IMR-90 (cell line): ENCODE measurements around the gene GLDC. TPM values are rescaled to one million over a fixed set of nuclear protein-coding genes. Genes with fewer than 3 reads are reported as not detected.

Experiments used
- ATAC-seq: fragments of 200-7000 bp; cut with Tn5 transposase; 2 replicates; pipeline ENCODE4 v1.9.1; 2020; ENCODE audit warnings: low read depth, mild to moderate bottlenecking, moderate library complexity
- BruUV-seq: library from RNA; stranded (reverse); fragments of 400-500 nt; replicated peaks from 2 replicates; lab custom pipeline; 2021; lab: Mats Ljungman, UMichigan
- CTCF ChIA-PET: fragments of 300-600 bp; formaldehyde crosslinking; extraction: SDS; loops from one replicate; lab custom pipeline; 2021; ENCODE audit warnings: antibody characterized with exemption; lab: Yijun Ruan, JAX
- POLR2A ChIA-PET: fragments of 300-600 bp; sonication (Branson Sonifier 250); formaldehyde crosslinking; loops from one replicate; lab custom pipeline; 2022; ENCODE audit warnings: antibody characterized with exemption; ENCODE audit not compliant: unreplicated experiment; lab: Charles Lee
- DNase-seq: peaks from one replicate; pipeline ENCODE4 v3.0.0; 2013
- H2AFZ ChIP-seq: replicated peaks from 2 replicates; pipeline ENCODE3; 2013; ENCODE audit warnings: low read length, mild to moderate bottlenecking; ENCODE audit not compliant: poor library complexity
- H2AK5ac ChIP-seq: 2 replicates; pipeline ENCODE4 v1.6.1; 2013; ENCODE audit warnings: low read depth, low read length, inconsistent platforms
- H2AK9ac ChIP-seq: replicated peaks from 2 replicates; pipeline ENCODE3; 2013; ENCODE audit warnings: mild to moderate bottlenecking, low read depth, low read length, moderate library complexity; ENCODE audit not compliant: poor library complexity
- H2BK120ac ChIP-seq: 2 replicates; pipeline ENCODE4 v1.6.1; 2013; ENCODE audit warnings: low read depth, low read length, inconsistent platforms
- H2BK15ac ChIP-seq: 3 replicates; pipeline ENCODE4 v1.6.1; 2013; ENCODE audit warnings: low read depth, low read length, inconsistent platforms
- H2BK20ac ChIP-seq: 2 replicates; pipeline ENCODE4 v1.6.1; 2013; ENCODE audit warnings: low read depth, mild to moderate bottlenecking, inconsistent platforms, low read length, moderate library complexity
- H2BK5ac ChIP-seq: 2 replicates; pipeline ENCODE4 v1.6.1; 2013; ENCODE audit warnings: mild to moderate bottlenecking, low read depth, low read length, inconsistent platforms; ENCODE audit not compliant: poor library complexity, severe bottlenecking
- H3K14ac ChIP-seq: replicated peaks from 2 replicates; pipeline ENCODE4 v1.6.1; 2013; ENCODE audit warnings: low read depth, low read length, inconsistent platforms
- H3K18ac ChIP-seq: 2 replicates; pipeline ENCODE4 v1.6.1; 2013; ENCODE audit warnings: low read depth, low read length, control low read depth
- H3K23ac ChIP-seq: 2 replicates; pipeline ENCODE4 v1.6.1; 2013; ENCODE audit warnings: low read depth, low read length, inconsistent platforms
- H3K27ac ChIP-seq: 2 replicates; pipeline ENCODE4 v1.5.1; 2013; ENCODE audit warnings: mild to moderate bottlenecking, control low read depth, low read length; ENCODE audit not compliant: insufficient read depth
- H3K27me3 ChIP-seq: 2 replicates; pipeline ENCODE4 v1.6.1; 2013; ENCODE audit warnings: low read length; ENCODE audit not compliant: control insufficient read depth, insufficient read depth
- H3K36me3 ChIP-seq: 2 replicates; pipeline ENCODE4 v1.6.1; 2013; ENCODE audit warnings: low read length, mixed read lengths; ENCODE audit not compliant: control insufficient read depth, insufficient read depth
- H3K4ac ChIP-seq: 2 replicates; pipeline ENCODE4 v1.6.1; 2013; ENCODE audit warnings: low read depth, low read length, inconsistent platforms
- H3K4me1 ChIP-seq: 2 replicates; pipeline ENCODE4 v1.6.1; 2013; ENCODE audit warnings: low read length, mixed read lengths; ENCODE audit not compliant: control insufficient read depth, insufficient read depth
- H3K4me2 ChIP-seq: 2 replicates; pipeline ENCODE4 v1.6.1; 2013; ENCODE audit warnings: low read depth, mild to moderate bottlenecking, control low read depth, low read length, moderate library complexity
- H3K4me3 ChIP-seq: 2 replicates; pipeline ENCODE4 v1.5.1; 2013; ENCODE audit warnings: low read depth, mild to moderate bottlenecking, control low read depth, low read length, moderate library complexity; ENCODE audit not compliant: insufficient read depth
- H3K56ac ChIP-seq: 2 replicates; pipeline ENCODE4 v1.6.1; 2013; ENCODE audit warnings: low read length, inconsistent platforms; ENCODE audit not compliant: insufficient read depth; ENCODE audit errors: extremely low read depth
- H3K79me1 ChIP-seq, 2 experiments: 2 replicates each; pipeline ENCODE4 v1.6.1; 2013; ENCODE audit warnings: low read length in 2 of 2, inconsistent platforms in 1 of 2, low read depth in 1 of 2
- H3K9ac ChIP-seq: 2 replicates; pipeline ENCODE4 v1.6.1; 2013; ENCODE audit warnings: low read depth, low read length, control low read depth
- H3K9me1 ChIP-seq: 2 replicates; pipeline ENCODE4 v1.6.1; 2013; ENCODE audit warnings: low read length, inconsistent platforms; ENCODE audit not compliant: insufficient read depth
- H3K9me3 ChIP-seq: 2 replicates; pipeline ENCODE4 v1.6.1; 2013; ENCODE audit warnings: low read length; ENCODE audit not compliant: control insufficient read depth, insufficient read depth
- H4K20me1 ChIP-seq: 2 replicates; pipeline ENCODE4 v1.6.1; 2013; ENCODE audit warnings: low read length, inconsistent platforms; ENCODE audit not compliant: insufficient read depth
- H4K5ac ChIP-seq: 2 replicates; pipeline ENCODE4 v1.6.1; 2013; ENCODE audit warnings: mild to moderate bottlenecking, low read depth, low read length, control low read depth
- H4K8ac ChIP-seq, 2 experiments: 2 replicates each; pipeline ENCODE4 v1.6.1; 2013; ENCODE audit warnings: low read depth in 2 of 2, low read length in 2 of 2, control low read depth in 1 of 2, inconsistent platforms in 1 of 2
- H4K91ac ChIP-seq: 2 replicates; pipeline ENCODE4 v1.6.1; 2013; ENCODE audit warnings: low read depth, low read length, inconsistent platforms; ENCODE audit not compliant: insufficient read depth
- BHLHE40 ChIP-seq: fragments of 150-350 bp; IDR thresholded peaks from 2 replicates; pipeline ENCODE4 v1.6.1; 2016; ENCODE audit warnings: mild to moderate bottlenecking, low read depth, low read length
- CEBPB ChIP-seq: IDR thresholded peaks from 2 replicates; pipeline ENCODE4 v1.6.1; 2012; ENCODE audit warnings: low read depth, low read length, improper control_type of control experiment
- CTCF ChIP-seq: conservative IDR thresholded peaks from 2 replicates; pipeline ENCODE4 v1.5.1; 2012; ENCODE audit warnings: mild to moderate bottlenecking, low read depth, low read length, improper control_type of control experiment
- ELK1 ChIP-seq: fragments of 150-350 bp; IDR thresholded peaks from 2 replicates; pipeline ENCODE4 v1.6.1; 2016; ENCODE audit warnings: low read depth, mild to moderate bottlenecking, low read length, moderate library complexity, borderline replicate concordance
- FOS ChIP-seq: fragments of 150-350 bp; IDR thresholded peaks from 2 replicates; pipeline ENCODE4 v1.6.1; 2016; ENCODE audit warnings: low read depth, low read length
- MAFK ChIP-seq: IDR thresholded peaks from 2 replicates; pipeline ENCODE4 v1.6.1; 2012; ENCODE audit warnings: low read depth, low read length, improper control_type of control experiment
- MAZ ChIP-seq: IDR thresholded peaks from 2 replicates; pipeline ENCODE4 v1.6.1; 2012; ENCODE audit warnings: low read depth, mild to moderate bottlenecking, low read length, improper control_type of control experiment, moderate library complexity, borderline replicate concordance
- NFE2L2 ChIP-seq: fragments of 150-350 bp; IDR thresholded peaks from 2 replicates; pipeline ENCODE4 v1.6.1; 2016; ENCODE audit warnings: low read depth, mild to moderate bottlenecking, low read length
- POLR2A ChIP-seq: IDR thresholded peaks from 2 replicates; pipeline ENCODE4 v1.6.1; 2012; ENCODE audit warnings: mild to moderate bottlenecking, low read depth, low read length
- RCOR1 ChIP-seq: IDR thresholded peaks from 2 replicates; pipeline ENCODE4 v1.6.1; 2012; ENCODE audit warnings: mild to moderate bottlenecking, low read length, improper control_type of control experiment; ENCODE audit not compliant: insufficient replicate concordance
- USF2 ChIP-seq: fragments of 150-350 bp; IDR thresholded peaks from 2 replicates; pipeline ENCODE4 v1.6.1; 2017; ENCODE audit warnings: mild to moderate bottlenecking, antibody characterized with exemption, low read length, low read depth
- WGBS, 2 experiments: methylation state at CpG; one replicate each; pipeline versions ENCODE4 v1.1.5 to v1.1.7; 2013; ENCODE audit warnings: missing lambda C conversion rate in 2 of 2; ENCODE audit not compliant: insufficient read length in 1 of 2; ENCODE audit errors: extremely low coverage in 2 of 2; 5-methylcytosine and 5-hydroxymethylcytosine counted together
- dilution Hi-C: fragments of 300-500 bp; cut with HindIII; formaldehyde crosslinking; loops from one replicate; pipeline ENCODE4 v1.14.3; 2018; ENCODE audit warnings: low sequenced_read_pairs; ENCODE audit not compliant: unreplicated experiment
- in situ Hi-C: fragments of 300-500 bp; cut with MboI; formaldehyde crosslinking; loops from 3 replicates; pipeline ENCODE4 v1.14.3; 2019; ENCODE audit warnings: low sequenced_read_pairs, inconsistent platforms, mixed read lengths
- intact Hi-C: fragments of 100-400 bp; cut with micrococcal nuclease; formaldehyde crosslinking; loops from 2 replicates; pipeline ENCODE4 v1.10.0; 2022
- polyA plus RNA-seq, 3 experiments: library from polyadenylated mRNA; depleted of rRNA; stranded (reverse); fragments of >200 nt; gene quantifications; 2 replicates each; pipeline ENCODE4 v1.2.3, GENCODE V29; 2012; ENCODE audit warnings: low replicate concordance in 1 of 3
- total RNA-seq: library from RNA; depleted of rRNA; stranded (reverse); fragments of >200 nt; gene quantifications from 2 replicates; pipeline ENCODE4 v1.2.3, GENCODE V29; 2012

GLDC gene
- total and polyA plus RNA-seq, 2 of the 4 experiments (the other 2 are of a cell fraction): 0.36 to 0.50 TPM

- Histone ChIP-seq H3K18ac (peak overlapping the region; percentile 95), H3K56ac (peak overlapping the region; percentile 97), H3K27ac (peak overlapping the region; percentile 96), H3K36me3 (peaks cover 2% of the 10 kb centered on the region; the same call in 1 of the 2 replicates), H4K91ac (peak overlapping the region; percentile 99), H2BK120ac (peak overlapping the region; percentile 88), H3K9me1 (peaks cover 4% of the 10 kb centered on the region), H3K9ac (peak overlapping the region; percentile 96), H2BK5ac (peak overlapping the region; percentile 96), H3K4me1 (no peaks in the 10 kb centered on the region), H3K14ac (peak overlapping the region; percentile 99), H2AK9ac (peak overlapping the region; percentile 97), H2AFZ (peak overlapping the region; percentile 100), H4K20me1 (no peaks in the 10 kb centered on the region), H4K5ac (peak overlapping the region; percentile 97), H2BK20ac (peak overlapping the region; percentile 62; the same call in 1 of the 2 replicates), H3K4me2 (peak overlapping the region; percentile 96), H4K8ac (peak overlapping the region; percentile 99), H3K4me3 (peak overlapping the region; percentile 80), H3K23ac (peak overlapping the region; percentile 91; the same call in 1 of the 2 replicates), H3K4ac (peak overlapping the region; percentile 98), H2BK15ac (peak overlapping the region; percentile 95; the same call in 2 of the 3 replicates), H3K27me3 (no peaks in the 10 kb centered on the region), H2AK5ac (peak overlapping the region; percentile 92), H3K9me3 (no peaks in the 10 kb centered on the region), H3K79me1 (peaks cover 13 to 16% of the 10 kb centered on the region in 2 experiments)
- intact Hi-C loops (loop anchor here (2.0 kb wide), 1 partner anchor 77 kb away; no protein-coding TSS in a partner anchor), in situ Hi-C loops (loop anchor here (10.0 kb wide), 1 partner anchor 73 kb away; the partner anchor contains the start of gene KDM4C), dilution Hi-C loops (no loop called here)
- ATAC-seq: peak; percentile 97
- ChIA-PET CTCF (no interaction called here), POLR2A (interaction anchor here (0.6 to 1.0 kb wide), 5 partner anchors 28 to 829 kb away, joined by 3 to 12 read pairs (median 8); no protein-coding TSS in a partner anchor)
- no peak for TF ChIP-seq MAFK
- peak; percentile 98 for TF ChIP-seq USF2
- no peak for TF ChIP-seq ELK1
- no peak for TF ChIP-seq CTCF
- no peak for TF ChIP-seq CEBPB
- peak; percentile 32; the same call in 1 of the 2 replicates for TF ChIP-seq FOS
- TF ChIP-seq MAZ: peak; percentile 53; the same call in 1 of the 2 replicates
- peak; percentile 10 for TF ChIP-seq RCOR1
- TF ChIP-seq POLR2A: peak; percentile 87
- TF ChIP-seq BHLHE40: peak; percentile 99
- no peak for TF ChIP-seq NFE2L2
- DNase-seq: peak; percentile 98
- WGBS, 2 experiments: 1% methylated on average over 26 of the region's 72 CpGs; no CpG with 5 or more reads in 1 of the 2 experiments
- BruUV-seq: TSS peak; percentile 76
Measured at GRCh38 chr9:6681147-6681956, 35.8 kb upstream of the GLDC start.
